HEK293T (cell line): Measurements from ENCODE around the gene SLC30A7.
"Not testable (repeated sequence)": the region's sequence is repeated elsewhere in the genome, so short reads cannot be mapped to it uniquely, and the experiment has no call there.

ENCODE experiments used
- CTCF ChIA-PET: fragments of 350-600 bp; formaldehyde crosslinking; extraction: SDS; loops from one replicate; lab custom pipeline; 2021; ENCODE audit warnings: antibody characterized with exemption, inconsistent platforms; lab: Yijun Ruan, JAX
- POLR2A ChIA-PET: fragments of 350-600 bp; formaldehyde crosslinking; extraction: SDS; loops from one replicate; lab custom pipeline; 2020; ENCODE audit warnings: antibody characterized with exemption, inconsistent platforms; lab: Yijun Ruan, JAX
- DNase-seq: peaks from one replicate; pipeline ENCODE4 v3.0.0; 2012; ENCODE audit warnings: mixed read lengths; ENCODE audit errors: extremely low spot score
- ARNT ChIP-seq: fragments of 450-650 bp; IDR thresholded peaks from 2 replicates; pipeline ENCODE4 v1.6.1; 2017; ENCODE audit warnings: mild to moderate bottlenecking
- BHLHE40 ChIP-seq: fragments of 450-650 bp; IDR thresholded peaks from 2 replicates; pipeline ENCODE4 v1.6.1; 2016; ENCODE audit warnings: mild to moderate bottlenecking, moderate library complexity, borderline replicate concordance
- CTBP1 ChIP-seq: fragments of 450-650 bp; IDR thresholded peaks from 2 replicates; pipeline ENCODE4 v1.6.1; 2016; ENCODE audit warnings: borderline replicate concordance
- ELF4 ChIP-seq: fragments of 450-650 bp; IDR thresholded peaks from 2 replicates; pipeline ENCODE4 v1.6.1; 2017; ENCODE audit warnings: antibody characterized with exemption
- FOXA1 ChIP-seq: fragments of 450-650 bp; IDR thresholded peaks from 2 replicates; pipeline ENCODE4 v1.6.1; 2016; ENCODE audit warnings: mild to moderate bottlenecking
- FOXK2 ChIP-seq: fragments of 450-650 bp; IDR thresholded peaks from 2 replicates; pipeline ENCODE4 v1.6.1; 2016; ENCODE audit warnings: mild to moderate bottlenecking
- FOXM1 ChIP-seq: fragments of 450-650 bp; IDR thresholded peaks from 2 replicates; pipeline ENCODE4 v1.6.1; 2017; ENCODE audit warnings: mild to moderate bottlenecking, borderline replicate concordance
- HDGF ChIP-seq: fragments of 450-650 bp; IDR thresholded peaks from 2 replicates; pipeline ENCODE4 v1.6.1; 2017; ENCODE audit warnings: antibody characterized with exemption, borderline replicate concordance
- L3MBTL2 ChIP-seq: fragments of 450-650 bp; conservative IDR thresholded peaks from 2 replicates; pipeline ENCODE4 v1.6.1; 2016; ENCODE audit warnings: mild to moderate bottlenecking
- LEF1 ChIP-seq: fragments of 450-650 bp; IDR thresholded peaks from 2 replicates; pipeline ENCODE4 v1.6.1; 2017; ENCODE audit warnings: mild to moderate bottlenecking, borderline replicate concordance
- NFRKB ChIP-seq: fragments of 450-650 bp; IDR thresholded peaks from 2 replicates; pipeline ENCODE4 v1.6.1; 2016; ENCODE audit warnings: mild to moderate bottlenecking, moderate library complexity
- PKNOX1 ChIP-seq: fragments of 450-650 bp; IDR thresholded peaks from 2 replicates; pipeline ENCODE4 v1.6.1; 2016
- SP1 ChIP-seq: fragments of 450-650 bp; IDR thresholded peaks from 2 replicates; pipeline ENCODE4 v1.6.1; 2017
- SUZ12 ChIP-seq: fragments of 450-650 bp; IDR thresholded peaks from 2 replicates; pipeline ENCODE4 v1.6.1; 2016; ENCODE audit warnings: mild to moderate bottlenecking
- TARDBP ChIP-seq: fragments of 450-650 bp; IDR thresholded peaks from 2 replicates; pipeline ENCODE4 v1.6.1; 2016
- ZNF384 ChIP-seq: fragments of 450-650 bp; IDR thresholded peaks from 2 replicates; pipeline ENCODE4 v1.6.1; 2016

The SLC30A7 gene

GRCh38 chr1:100941098-100941527 is 45.2 kb downstream of the SLC30A7 start:
- ChIA-PET CTCF (interaction anchor here (1.3 kb wide), 1 partner anchor 347 kb away, joined by 4 read pairs; no protein-coding TSS in a partner anchor), POLR2A (no interaction called here)
- DNase-seq, result no peak

GRCh38 chr1:100941580-100942216 is 45.8 kb downstream of the SLC30A7 start:
- TF ChIP-seq ZNF384 (no peak), CTBP1 (no peak)
- ChIA-PET POLR2A (no interaction called here), CTCF (interaction anchor here (1.3 kb wide), 1 partner anchor 347 kb away, joined by 4 read pairs; no protein-coding TSS in a partner anchor)
- DNase-seq, result no peak

More at GRCh38 chr1:100941098-100941527, 45.2 kb downstream of the SLC30A7 start:
- TF ChIP-seq CTBP1 (no peak), ARNT (no peak), FOXA1 (no peak), HDGF (no peak), L3MBTL2 (no peak), FOXK2 (no peak), BHLHE40 (no peak), LEF1 (no peak), SUZ12 (no peak), NFRKB (no peak), PKNOX1 (no peak), ELF4 (no peak), ZNF384 (no peak)

GRCh38 chr1:100942304-100943046 is 46.6 kb downstream of the SLC30A7 start:
- ChIA-PET POLR2A (no interaction called here), CTCF (interaction anchor here (1.3 kb wide), 1 partner anchor 346 kb away, joined by 4 read pairs; no protein-coding TSS in a partner anchor)
- DNase-seq, result no peak
- TF ChIP-seq L3MBTL2 (no peak), CTBP1 (no peak), NFRKB (no peak), FOXM1 (no peak), SP1 (no peak), LEF1 (no peak), SUZ12 (no peak), ELF4 (no peak), TARDBP (no peak), ARNT (no peak), HDGF (no peak), BHLHE40 (no peak), ZNF384 (no peak), PKNOX1 (no peak), FOXA1 (no peak), FOXK2 (no peak)

GRCh38 chr1:100943533-100943932 is 47.6 kb downstream of the SLC30A7 start:
- CTCF ChIA-PET, result no interaction called here
- POLR2A ChIA-PET, result no interaction called here
- TF ChIP-seq LEF1, result no peak
- TF ChIP-seq PKNOX1, result no peak
- TF ChIP-seq HDGF, result no peak
- no peak for TF ChIP-seq ZNF384
- no peak for TF ChIP-seq TARDBP
- no peak for DNase-seq

GRCh38 chr1:100946064-100946463 is 50.2 kb downstream of the SLC30A7 start:
- CTCF ChIA-PET, DNase-seq, POLR2A ChIA-PET: not testable (repeated sequence)

GRCh38 chr1:100947816-100948215 is 51.9 kb downstream of the SLC30A7 start:
- CTCF ChIA-PET, result interaction anchor here (0.6 to 0.7 kb wide), 2 partner anchors 18 to 186 kb away, joined by 3 read pairs; no protein-coding TSS in a partner anchor
- DNase-seq, POLR2A ChIA-PET: not testable (repeated sequence)

GRCh38 chr1:100948721-100949405 is 53.0 kb downstream of the SLC30A7 start:
- CTCF ChIA-PET, POLR2A ChIA-PET: not testable (repeated sequence)

GRCh38 chr1:100949515-100950158 is 53.7 kb downstream of the SLC30A7 start:
- CTCF ChIA-PET, result interaction anchor here (0.6 kb wide), 1 partner anchor 84 kb away, joined by 3 read pairs; no protein-coding TSS in a partner anchor
- POLR2A ChIA-PET, DNase-seq: not testable (repeated sequence)

More at GRCh38 chr1:100948721-100949405, 53.0 kb downstream of the SLC30A7 start:
- not testable (repeated sequence) for DNase-seq
